GM19035 (cell line): ENCODE data around the gene HACL1.

ENCODE experiments used
- ATAC-seq: cut with Tn5 transposase; IDR thresholded peaks from one replicate; pipeline ENCODE4 v1.9.1; 2021; ENCODE audit not compliant: unreplicated experiment

HACL1 gene

GRCh38 chr3:15531346-15531745 lies 70.0 kb downstream of the HACL1 start:
- ATAC-seq = no peak

- no peak for ATAC-seq
Observed at GRCh38 chr3:15528854-15529537, 72.4 kb downstream of the HACL1 start.

- no peak for ATAC-seq
Observed at GRCh38 chr3:15527031-15527459, 74.3 kb downstream of the HACL1 start.

- ATAC-seq = no peak
Observed at GRCh38 chr3:15525790-15526189, 75.6 kb downstream of the HACL1 start.

- no peak for ATAC-seq
Observed at GRCh38 chr3:15523660-15524417, 77.5 kb downstream of the HACL1 start.

- no peak for ATAC-seq
Observed at GRCh38 chr3:15522016-15522415, 79.4 kb downstream of the HACL1 start.

GRCh38 chr3:15521573-15521965 lies 79.8 kb downstream of the HACL1 start, which contains the start of gene COLQ:
Gene COLQ, minus strand, starts transcription at chr3:15521706. Its CDS starts 81 bp downstream, at chr3:15521625.
- no peak for ATAC-seq

- no peak for ATAC-seq
Observed at GRCh38 chr3:15520804-15521572, 80.4 kb downstream of the HACL1 start.

GRCh38 chr3:15520185-15520584 lies 81.2 kb downstream of the HACL1 start:
- no peak for ATAC-seq

- no peak for ATAC-seq
Observed at GRCh38 chr3:15519096-15519495, 82.3 kb downstream of the HACL1 start.

GRCh38 chr3:15514663-15515340 lies 86.6 kb downstream of the HACL1 start:
- no peak for ATAC-seq

GRCh38 chr3:15513810-15514662 lies 87.3 kb downstream of the HACL1 start:
- no peak for ATAC-seq

- ATAC-seq = no peak
Observed at GRCh38 chr3:15513116-15513515, 88.3 kb downstream of the HACL1 start.

GRCh38 chr3:15512166-15512565 lies 89.2 kb downstream of the HACL1 start:
- no peak for ATAC-seq

- no peak for ATAC-seq
Observed at GRCh38 chr3:15511156-15511555, 90.2 kb downstream of the HACL1 start.
